PC-3 (cell line): ENCODE measurements around the gene SLC45A3. TPM values are rescaled to one million over a fixed set of nuclear protein-coding genes. Genes with fewer than 3 reads are reported as not detected.

Experiments
- ATAC-seq: fragments of 200-7000 bp; cut with Tn5 transposase; 2 replicates; pipeline ENCODE4 v1.9.1; 2020; ENCODE audit warnings: mild to moderate bottlenecking, moderate library complexity
- BruUV-seq: library from RNA; stranded (reverse); fragments of 400-500 nt; replicated peaks from 2 replicates; lab custom pipeline; 2021; lab: Mats Ljungman, UMichigan
- CTCF ChIA-PET: fragments of 300-600 bp; sonication (Branson Sonifier 250); formaldehyde crosslinking; loops from one replicate; lab custom pipeline; 2022; ENCODE audit warnings: antibody characterized with exemption; lab: Charles Lee
- POLR2A ChIA-PET: fragments of 300-600 bp; sonication (Branson Sonifier 250); formaldehyde crosslinking; loops from one replicate; lab custom pipeline; 2022; ENCODE audit warnings: antibody characterized with exemption; ENCODE audit not compliant: unreplicated experiment; lab: Charles Lee
- DNase-seq: peaks from one replicate; pipeline ENCODE4 v3.0.0-alpha.2; 2015
- H2AFZ ChIP-seq: fragments of 300-600 bp; sonication (generic); 2 replicates; pipeline ENCODE4 v1.6.0; 2016; ENCODE audit warnings: antibody characterized with exemption, low read length
- H3F3A ChIP-seq: fragments of 300-600 bp; sonication (generic); one replicate; pipeline ENCODE4 v1.6.0; 2017; ENCODE audit warnings: antibody characterized with exemption, low read length, control low read depth, mild to moderate bottlenecking; ENCODE audit not compliant: unreplicated experiment
- H3K27ac ChIP-seq: fragments of 300-600 bp; sonication (generic); 2 replicates; pipeline ENCODE4 v1.5.1; 2016; ENCODE audit warnings: mild to moderate bottlenecking, low read length
- H3K27me3 ChIP-seq: fragments of 300-600 bp; sonication (generic); 2 replicates; pipeline ENCODE4 v1.6.1; 2016; ENCODE audit warnings: low read length, mixed read lengths
- H3K36me3 ChIP-seq: fragments of 300-600 bp; sonication (generic); 2 replicates; pipeline ENCODE4 v1.6.1; 2016; ENCODE audit warnings: low read depth, mixed run types, low read length, mixed read lengths
- H3K4me1 ChIP-seq: fragments of 300-600 bp; sonication (generic); 2 replicates; pipeline ENCODE4 v1.5.1; 2016; ENCODE audit warnings: low read length; ENCODE audit not compliant: insufficient read depth
- H3K4me2 ChIP-seq: fragments of 300-600 bp; sonication (generic); 2 replicates; pipeline ENCODE4 v1.6.0; 2016; ENCODE audit warnings: low read length
- H3K4me3 ChIP-seq: fragments of 300-600 bp; sonication (generic); 2 replicates; pipeline ENCODE4 v1.5.1; 2016; ENCODE audit warnings: mild to moderate bottlenecking, low read length, mixed read lengths
- H3K79me2 ChIP-seq: fragments of 300-600 bp; sonication (generic); 2 replicates; pipeline ENCODE4 v1.6.1; 2017; ENCODE audit warnings: low read length, mixed read lengths
- H3K9ac ChIP-seq: fragments of 300-600 bp; sonication (generic); 2 replicates; pipeline ENCODE4 v1.6.0; 2016; ENCODE audit warnings: mild to moderate bottlenecking, low read length
- H3K9me2 ChIP-seq: fragments of 300-600 bp; sonication (generic); replicated peaks from 2 replicates; pipeline ENCODE4 v1.6.1; 2016; ENCODE audit warnings: mixed run types, low read length, mixed read lengths
- H3K9me3 ChIP-seq: fragments of 300-600 bp; sonication (generic); 2 replicates; pipeline ENCODE4 v1.6.1; 2016; ENCODE audit warnings: low read length, mixed read lengths
- H4K20me1 ChIP-seq: fragments of 300-600 bp; sonication (generic); 2 replicates; pipeline ENCODE4 v1.6.1; 2016; ENCODE audit warnings: low read length, mixed read lengths
- CTCF ChIP-seq: fragments of 300-600 bp; sonication (generic); conservative IDR thresholded peaks from 2 replicates; pipeline ENCODE4 v1.5.1; 2017; ENCODE audit warnings: antibody characterized with exemption, low read depth, mild to moderate bottlenecking, low read length
- EZH2 ChIP-seq: fragments of 300-600 bp; sonication (generic); IDR thresholded peaks from one replicate; pipeline ENCODE4 v1.6.1; 2017; ENCODE audit warnings: antibody characterized with exemption, mild to moderate bottlenecking, low read length; ENCODE audit not compliant: unreplicated experiment
- EZH2phosphoT487 ChIP-seq: fragments of 300-600 bp; sonication (generic); IDR thresholded peaks from 2 replicates; pipeline ENCODE4 v1.6.1; 2018; ENCODE audit warnings: mild to moderate bottlenecking, antibody characterized with exemption, low read length, borderline replicate concordance
- intact Hi-C: fragments of 100-400 bp; cut with micrococcal nuclease; formaldehyde crosslinking; loops from 2 replicates; pipeline ENCODE4 v1.9.0; 2023
- total RNA-seq: library from RNA; depleted of rRNA; stranded (reverse); fragments of >200 nt; gene quantifications from 2 replicates; pipeline ENCODE4 v1.2.3, GENCODE V29; 2014

SLC45A3 gene
- total RNA-seq, 1 experiment from 2014 or later = 33.2 TPM

GRCh38 chr1:205632669-205633169 is 47.6 kb downstream of the SLC45A3 start:
- H3K9ac ChIP-seq = peak overlapping the region; percentile 84
- DNase-seq (peak; percentile 27), ATAC-seq (no peak)
- peak overlapping the region; percentile 78 for H2AFZ ChIP-seq
- peak overlapping the region; percentile 81 for H3K4me3 ChIP-seq
- no peaks in the 10 kb centered on the region for H3K9me3 ChIP-seq
- H4K20me1 ChIP-seq = peaks cover 6% of the 10 kb centered on the region
- no peak for TF ChIP-seq EZH2
- no peak for TF ChIP-seq EZH2phosphoT487
- no peak for TF ChIP-seq CTCF
- no TSS peak for BruUV-seq
- ChIA-PET POLR2A (interaction anchor here (0.5 to 0.6 kb wide), 4 partner anchors 23 to 555 kb away, joined by 3 to 5 read pairs (median 4); no protein-coding TSS in a partner anchor), CTCF (interaction anchor here (0.5 to 3.4 kb wide), 9 partner anchors 19 to 53 kb away, joined by 3 to 21 read pairs (median 6); no protein-coding TSS in a partner anchor)
- peaks cover 24% of the 10 kb centered on the region for H3K4me1 ChIP-seq
- H3K4me2 ChIP-seq = peak overlapping the region; percentile 88
- H3K27ac ChIP-seq = peak overlapping the region; percentile 69; the same call in 1 of the 2 replicates
- H3K36me3 ChIP-seq = no peaks in the 10 kb centered on the region
- no peaks in the 10 kb centered on the region for H3F3A ChIP-seq
- no peaks in the 10 kb centered on the region for H3K9me2 ChIP-seq
- no peaks in the 10 kb centered on the region for H3K27me3 ChIP-seq
- intact Hi-C loops = loop anchor here (1.0 to 2.0 kb wide), 4 partner anchors 25 to 104 kb away; no protein-coding TSS in a partner anchor
- peaks cover 33% of the 10 kb centered on the region for H3K79me2 ChIP-seq

- H3K27me3 ChIP-seq = no peaks in the 10 kb centered on the region
- intact Hi-C loops = loop anchor here (1.0 to 2.0 kb wide), 4 partner anchors 25 to 103 kb away; no protein-coding TSS in a partner anchor
- TF ChIP-seq EZH2phosphoT487 = no peak
- peak; percentile 72 for TF ChIP-seq CTCF
- TF ChIP-seq EZH2 = no peak
Measured at GRCh38 chr1:205631768-205632668, 48.3 kb downstream of the SLC45A3 start, which contains the start of gene ELK4. Gene ELK4, minus strand, starts transcription at chr1:205632011. Its CDS starts 8,129 bp downstream, at chr1:205623882.

More at GRCh38 chr1:205631768-205632668, 48.3 kb downstream of the SLC45A3 start, which contains the start of gene ELK4:
- Histone ChIP-seq H3K79me2 (peaks cover 40% of the 10 kb centered on the region), H3K27ac (peak within 1 kb of the TSS; percentile 76), H4K20me1 (peaks cover 6% of the 10 kb centered on the region), H3K4me2 (peak within 1 kb of the TSS; percentile 94), H3K36me3 (no peaks in the 10 kb centered on the region), H3K9me3 (no peaks in the 10 kb centered on the region), H3K9me2 (no peaks in the 10 kb centered on the region), H2AFZ (peak within 1 kb of the TSS; percentile 78), H3F3A (no peaks in the 10 kb centered on the region), H3K4me3 (peak within 1 kb of the TSS; percentile 86), H3K9ac (peak within 1 kb of the TSS; percentile 84), H3K4me1 (peaks cover 24% of the 10 kb centered on the region)
- CTCF ChIA-PET = interaction anchor here (0.5 to 3.4 kb wide), 5 partner anchors 19 to 53 kb away, joined by 3 to 21 read pairs (median 6); no protein-coding TSS in a partner anchor
- TSS peak; percentile 89 for BruUV-seq
- POLR2A ChIA-PET = interaction anchor here (0.5 to 0.6 kb wide), 5 partner anchors 24 to 838 kb away, joined by 3 to 6 read pairs (median 4); partner anchors contain the start of gene IKBKE
- DNase-seq (peak; percentile 99), ATAC-seq (peak; percentile 79)
